Right lobe of liver (tissue), 4 donors: ENCODE results near the gene KCNK7.

Experiments
- POLR2A ChIP-seq: fragments of 450-650 bp; IDR thresholded peaks from one replicate; pipeline ENCODE4 v1.6.1; 2017; ENCODE audit warnings: antibody characterized with exemption, mild to moderate bottlenecking
- TF ChIP-seq, protein P1 (sequence below), 4 donors: fragments of 200-600 bp in 3 of 4; fragments of 450-650 bp in 1 of 4; IDR thresholded peaks; one replicate each; pipeline versions ENCODE4 v1.5.1 to v1.8.0; 2016 to 2022; ENCODE audit warnings: antibody characterized with exemption in 4 of 4, mild to moderate bottlenecking in 2 of 4
- donor health status: DM: no; HTN: no; CAD: no.
- donor health status: DM: no; HTN: no; CAD: no.
- donor health status: DM: no; HTN: yes; CAD: no.

GRCh38 chr11:65578134-65578533 lies 17.5 kb downstream of the KCNK7 start:
- TF ChIP-seq POLR2A, result no peak
- TF ChIP-seq, protein P1, sequence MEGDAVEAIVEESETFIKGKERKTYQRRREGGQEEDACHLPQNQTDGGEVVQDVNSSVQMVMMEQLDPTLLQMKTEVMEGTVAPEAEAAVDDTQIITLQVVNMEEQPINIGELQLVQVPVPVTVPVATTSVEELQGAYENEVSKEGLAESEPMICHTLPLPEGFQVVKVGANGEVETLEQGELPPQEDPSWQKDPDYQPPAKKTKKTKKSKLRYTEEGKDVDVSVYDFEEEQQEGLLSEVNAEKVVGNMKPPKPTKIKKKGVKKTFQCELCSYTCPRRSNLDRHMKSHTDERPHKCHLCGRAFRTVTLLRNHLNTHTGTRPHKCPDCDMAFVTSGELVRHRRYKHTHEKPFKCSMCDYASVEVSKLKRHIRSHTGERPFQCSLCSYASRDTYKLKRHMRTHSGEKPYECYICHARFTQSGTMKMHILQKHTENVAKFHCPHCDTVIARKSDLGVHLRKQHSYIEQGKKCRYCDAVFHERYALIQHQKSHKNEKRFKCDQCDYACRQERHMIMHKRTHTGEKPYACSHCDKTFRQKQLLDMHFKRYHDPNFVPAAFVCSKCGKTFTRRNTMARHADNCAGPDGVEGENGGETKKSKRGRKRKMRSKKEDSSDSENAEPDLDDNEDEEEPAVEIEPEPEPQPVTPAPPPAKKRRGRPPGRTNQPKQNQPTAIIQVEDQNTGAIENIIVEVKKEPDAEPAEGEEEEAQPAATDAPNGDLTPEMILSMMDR (IDR thresholded peaks at IDR 0.05), result no peak
